DMS79 (cell line): Measurements from ENCODE around the gene PEG3.

ENCODE experiments used
- DNase-seq: peaks from one replicate; lab custom pipeline; 2025; lab: John Stamatoyannopoulos, UW

Gene PEG3

DNA sequence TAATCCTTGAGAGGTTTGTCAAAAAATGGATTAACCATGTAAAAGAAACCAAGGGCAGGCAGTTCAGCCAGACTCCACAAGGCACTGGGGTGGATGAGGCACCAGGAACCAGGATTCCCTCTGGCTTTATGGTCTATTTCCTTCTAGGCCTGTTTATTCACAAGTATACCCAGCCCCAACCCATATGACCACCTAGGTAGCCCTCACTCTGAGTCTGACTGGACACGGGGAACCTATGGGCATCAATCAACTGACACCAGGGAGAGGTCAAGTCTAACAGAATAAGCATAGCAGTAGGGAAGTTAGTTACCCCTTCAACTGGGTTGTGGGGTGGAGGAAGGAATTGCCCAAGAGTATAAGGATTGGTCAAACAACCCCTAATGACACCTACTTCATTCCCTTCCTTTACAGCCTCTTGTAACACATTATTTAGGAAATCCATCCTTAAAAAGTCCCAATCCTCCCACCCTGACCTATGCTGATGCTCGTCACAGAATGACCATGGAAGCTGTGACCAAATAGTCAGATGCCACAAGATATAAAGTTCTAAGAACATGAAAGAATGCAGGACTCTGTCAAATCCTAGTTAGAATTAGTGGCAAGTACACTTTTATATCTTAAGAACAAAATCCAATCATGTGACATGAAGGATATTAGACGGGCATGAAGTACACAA is 31.7 kb downstream of the PEG3 start:
- DNase-seq = no peak

DNA sequence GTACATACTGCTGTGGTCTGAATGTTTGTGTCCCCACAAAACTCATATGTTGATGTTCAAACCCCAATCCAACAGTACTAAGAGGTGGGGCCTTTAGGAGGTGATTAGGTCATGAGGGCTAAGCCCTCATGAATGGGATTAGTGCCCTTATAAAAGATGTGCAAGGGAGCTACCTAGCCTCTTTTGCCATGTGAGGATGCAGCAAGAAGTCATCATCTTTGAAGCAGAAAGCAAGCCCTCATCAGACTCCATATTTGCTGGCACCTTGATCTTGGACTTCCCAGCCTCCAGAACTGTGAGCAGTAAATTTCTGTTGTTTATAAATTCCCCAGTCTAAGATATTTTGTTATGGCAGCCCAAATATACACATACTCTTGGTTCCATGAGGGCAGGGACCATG is 33.9 kb downstream of the PEG3 start:
- DNase-seq = no peak
